ENCODE results near the gene BMP3.

DNA sequence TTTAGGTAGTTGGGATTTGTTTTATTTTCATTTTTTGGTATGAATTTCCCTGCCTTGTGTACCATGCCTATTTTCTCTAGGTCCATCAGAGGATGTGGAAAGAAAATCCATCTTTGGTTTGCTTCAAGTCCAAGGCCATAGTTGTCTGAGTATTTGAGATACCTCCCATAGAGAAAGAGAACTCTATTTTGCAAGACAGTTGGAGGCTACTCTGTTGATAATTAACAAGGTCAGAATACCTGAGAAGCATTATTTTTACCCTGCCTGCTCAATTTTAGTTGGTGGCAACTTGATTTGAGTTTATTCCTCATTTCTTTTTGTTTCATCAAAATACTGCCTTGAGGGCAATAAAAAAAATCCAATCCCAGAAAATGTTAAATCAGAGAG lies 30.8 kb downstream of the BMP3 start:
- TF ChIP-seq, protein P1, sequence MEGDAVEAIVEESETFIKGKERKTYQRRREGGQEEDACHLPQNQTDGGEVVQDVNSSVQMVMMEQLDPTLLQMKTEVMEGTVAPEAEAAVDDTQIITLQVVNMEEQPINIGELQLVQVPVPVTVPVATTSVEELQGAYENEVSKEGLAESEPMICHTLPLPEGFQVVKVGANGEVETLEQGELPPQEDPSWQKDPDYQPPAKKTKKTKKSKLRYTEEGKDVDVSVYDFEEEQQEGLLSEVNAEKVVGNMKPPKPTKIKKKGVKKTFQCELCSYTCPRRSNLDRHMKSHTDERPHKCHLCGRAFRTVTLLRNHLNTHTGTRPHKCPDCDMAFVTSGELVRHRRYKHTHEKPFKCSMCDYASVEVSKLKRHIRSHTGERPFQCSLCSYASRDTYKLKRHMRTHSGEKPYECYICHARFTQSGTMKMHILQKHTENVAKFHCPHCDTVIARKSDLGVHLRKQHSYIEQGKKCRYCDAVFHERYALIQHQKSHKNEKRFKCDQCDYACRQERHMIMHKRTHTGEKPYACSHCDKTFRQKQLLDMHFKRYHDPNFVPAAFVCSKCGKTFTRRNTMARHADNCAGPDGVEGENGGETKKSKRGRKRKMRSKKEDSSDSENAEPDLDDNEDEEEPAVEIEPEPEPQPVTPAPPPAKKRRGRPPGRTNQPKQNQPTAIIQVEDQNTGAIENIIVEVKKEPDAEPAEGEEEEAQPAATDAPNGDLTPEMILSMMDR (IDR thresholded peaks at IDR 0.05; ENCODE audit: poor library complexity), result no peak
- TF ChIP-seq EZH2phosphoT487 (IDR thresholded peaks at IDR 0.05; ENCODE audit: low read depth, severe bottlenecking, unreplicated experiment), result no peak
